Transverse colon (tissue), 4 donors: ENCODE data around the gene NOL9. TPM values are rescaled to one million over a fixed set of nuclear protein-coding genes. Genes with fewer than 3 reads are reported as not detected.

Source experiments
- DNase-seq: peaks from one replicate; pipeline ENCODE4 v3.0.0-alpha.2; 2019
- H3K27ac ChIP-seq, 4 donors: fragments of 200-600 bp; sonication (generic); 2 replicates each; pipeline ENCODE4 v1.5.1; 2016 to 2018; ENCODE audit warnings: inconsistent platforms in 4 of 4
- H3K27me3 ChIP-seq: fragments of 200-600 bp; sonication (generic); 2 replicates; pipeline ENCODE4 v1.5.1; 2017; ENCODE audit warnings: inconsistent platforms
- H3K36me3 ChIP-seq, 4 donors: fragments of 200-600 bp; sonication (generic); 2 replicates each; pipeline ENCODE4 v1.5.1; 2017 to 2019; ENCODE audit warnings: inconsistent platforms in 4 of 4
- H3K4me1 ChIP-seq, 4 donors: fragments of 200-600 bp; sonication (generic); 2 replicates each; pipeline ENCODE4 v1.5.1; 2017 to 2020; ENCODE audit warnings: inconsistent platforms in 4 of 4
- H3K4me3 ChIP-seq, 4 donors: fragments of 200-600 bp; sonication (generic); 1 replicate in 1 of 4; 2 replicates in 3 of 4; pipeline versions ENCODE4 v1.5.1 to v1.6.1; 2017 to 2019; ENCODE audit warnings: inconsistent platforms in 4 of 4
- H3K9me3 ChIP-seq, 2 donors: fragments of 200-600 bp; sonication (generic); 2 replicates each; pipeline ENCODE4 v1.5.1; 2017 to 2019; ENCODE audit warnings: inconsistent platforms in 2 of 2
- CTCF ChIP-seq, 5 experiments: fragments of 200-600 bp in 3 of 5; fragments of 450-650 bp in 2 of 5; sonication (generic) in 3 of 5; IDR thresholded peaks; 1 replicate in 2 of 5; 2 replicates in 3 of 5; pipeline ENCODE4 v1.5.1; 2016 to 2017; ENCODE audit warnings: antibody characterized with exemption in 5 of 5, inconsistent platforms in 3 of 5, mild to moderate bottlenecking in 2 of 5, moderate library complexity in 1 of 5
- EP300 ChIP-seq: sonication (generic); formaldehyde crosslinking; IDR thresholded peaks from one replicate; pipeline ENCODE4 v1.6.1; 2017; ENCODE audit warnings: antibody characterized with exemption, low read depth
- POLR2A ChIP-seq: fragments of 450-650 bp; IDR thresholded peaks from one replicate; pipeline ENCODE4 v1.6.1; 2016; ENCODE audit warnings: antibody characterized with exemption, mild to moderate bottlenecking, moderate library complexity
- POLR2AphosphoS5 ChIP-seq, 3 donors: sonication (generic); formaldehyde crosslinking; IDR thresholded peaks; one replicate each; pipeline ENCODE4 v1.6.1; 2016; ENCODE audit warnings: antibody characterized with exemption in 3 of 3
- WGBS, 2 donors: methylation state at CpG; one replicate each; pipeline ENCODE4 v1.1.5; 2018; ENCODE audit warnings: low coverage in 1 of 2; 5-methylcytosine and 5-hydroxymethylcytosine counted together
- in situ Hi-C, 4 donors: fragments of 200-750 bp; cut with MboI; loops; one replicate each; pipeline versions ENCODE4 v1.15.0 to v1.15.1; 2017; ENCODE audit warnings: low sequenced_read_pairs in 3 of 4, low pct_ligation_motif_present in 1 of 4, low pct_unique_long_range_greater_than_20kb in 1 of 4
- intact Hi-C: fragments of 100-400 bp; cut with DNase I; formaldehyde crosslinking; loops from one replicate; pipeline ENCODE4 v1.15.1; 2023; ENCODE audit warnings: low total_unique reads
- total RNA-seq, 4 donors: library from RNA; depleted of rRNA; stranded (reverse); fragments of >200 nt; gene quantifications; one replicate each; pipeline ENCODE4 v1.1.0, GENCODE V29; 2016

Gene NOL9
- total RNA-seq, 4 donors from 2014 or later = 8.0 to 30.0 (median 13.8) TPM

GRCh38 chr1:6483017-6483760 lies 71.1 kb downstream of the NOL9 start:
- no peak overlapping the region for H3K4me3 ChIP-seq
- no peaks in the 10 kb centered on the region for H3K36me3 ChIP-seq
- in situ Hi-C loops (loop anchor here (10.0 to 25.0 kb wide), 2 partner anchors 154 to 162 kb away; no protein-coding TSS in a partner anchor), intact Hi-C loops (no loop called here)
- peaks cover 19% of the 10 kb centered on the region for H3K27me3 ChIP-seq
- TF ChIP-seq POLR2A (no peak), CTCF (IDR thresholded peaks at IDR 0.05) (peak in 2 of 5 experiments; percentile 13 to 27), EP300 (no peak), POLR2AphosphoS5 (IDR thresholded peaks at IDR 0.05) (peak in 1 of 3 donors; percentile 48)
- DNase-seq = peak; percentile 83
- H3K9me3 ChIP-seq = no peaks in the 10 kb centered on the region
- H3K27ac ChIP-seq = peak overlapping the region in 3 of 4 donors; percentile 38 to 64 (median 54)
- H3K4me1 ChIP-seq = peaks cover 0 to 34% (median 28%) of the 10 kb centered on the region in 4 donors
- 70 to 73% methylated on average over 3 to 12 of the region's 14 CpGs for WGBS, 2 donors

GRCh38 chr1:6481820-6482219 lies 72.5 kb downstream of the NOL9 start:
- WGBS, 2 donors = 86 to 92% methylated on average over 5 of the region's 5 CpGs
- DNase-seq = no peak

GRCh38 chr1:6477039-6477820 lies 77.1 kb downstream of the NOL9 start:
- in situ Hi-C loops = loop anchor here in 3 of 4 donors (25.0 kb wide), 1 partner anchor 160 kb away; no protein-coding TSS in a partner anchor
- Histone ChIP-seq H3K4me3 (no peak overlapping the region), H3K36me3 (no peaks in the 10 kb centered on the region), H3K4me1 (peaks cover 6 to 38% (median 26%) of the 10 kb centered on the region in 4 donors), H3K9me3 (no peaks in the 10 kb centered on the region), H3K27ac (peak overlapping the region; percentile 62 to 76 (median 67)), H3K27me3 (no peaks in the 10 kb centered on the region)
- TF ChIP-seq CTCF (IDR thresholded peaks at IDR 0.05) (no peak), POLR2A (no peak), POLR2AphosphoS5 (IDR thresholded peaks at IDR 0.05) (no peak), EP300 (no peak)
- WGBS, 2 donors = 83% methylated on average over 24 of the region's 24 CpGs; no CpG with 5 or more reads in 1 of the 2 donors
- intact Hi-C loops = no loop called here
- DNase-seq = no peak

More at GRCh38 chr1:6481820-6482219, 72.5 kb downstream of the NOL9 start:
- H3K9me3 ChIP-seq = no peaks in the 10 kb centered on the region
- H3K4me1 ChIP-seq = peaks cover 0 to 38% (median 30%) of the 10 kb centered on the region in 4 donors
- H3K4me3 ChIP-seq = no peak overlapping the region
- TF ChIP-seq EP300 = no peak
- TF ChIP-seq POLR2AphosphoS5 (IDR thresholded peaks at IDR 0.05) = no peak
- TF ChIP-seq POLR2A = no peak
- no peak for TF ChIP-seq CTCF (IDR thresholded peaks at IDR 0.05)
- no peak overlapping the region for H3K27ac ChIP-seq
- peaks cover 19% of the 10 kb centered on the region for H3K27me3 ChIP-seq
- no peaks in the 10 kb centered on the region for H3K36me3 ChIP-seq
- intact Hi-C loops (no loop called here), in situ Hi-C loops (loop anchor here (10.0 to 25.0 kb wide), 2 partner anchors 155 to 163 kb away; no protein-coding TSS in a partner anchor)

- no peaks in the 10 kb centered on the region for H3K27me3 ChIP-seq
- no peaks in the 10 kb centered on the region for H3K36me3 ChIP-seq
- H3K9me3 ChIP-seq = no peaks in the 10 kb centered on the region
- no peak overlapping the region for H3K4me3 ChIP-seq
- intact Hi-C loops = no loop called here
- WGBS, 2 donors = 56 to 92% methylated on average over 5 of the region's 5 CpGs
- H3K4me1 ChIP-seq = peaks cover 6 to 44% (median 28%) of the 10 kb centered on the region in 4 donors
- peak overlapping the region; percentile 62 to 76 (median 67) for H3K27ac ChIP-seq
- no peak for TF ChIP-seq POLR2A
- TF ChIP-seq POLR2AphosphoS5 (IDR thresholded peaks at IDR 0.05) = peak in 1 of 3 donors; percentile 49
- peak; percentile 83 for DNase-seq
- in situ Hi-C loops = loop anchor here in 3 of 4 donors (25.0 kb wide), 1 partner anchor 161 kb away; no protein-coding TSS in a partner anchor
These were observed 77.8 kb downstream of the NOL9 start for GRCh38 chr1:6476483-6476882.
